K562 (cell line): Measurements from ENCODE around the gene PLCL2.

ENCODE experiments used
- BRCA1 ChIP-seq, 2 experiments: fragments of 450-650 bp in 1 of 2; sonication (generic) in 1 of 2; formaldehyde crosslinking in 1 of 2; IDR thresholded peaks; 2 replicates each; pipeline versions ENCODE4 v1.5.0 to v1.6.1; 2017 to 2020; ENCODE audit warnings: mild to moderate bottlenecking in 1 of 2, missing genetic modification reagents in 1 of 2
- EZH2 ChIP-seq: IDR thresholded peaks from 2 replicates; pipeline ENCODE4 v1.6.1; 2012; ENCODE audit warnings: low read depth, mild to moderate bottlenecking, inconsistent platforms, low read length, borderline replicate concordance
- FOXK2 ChIP-seq, 2 experiments: fragments of 450-650 bp; IDR thresholded peaks in 1 of 2; conservative IDR thresholded peaks in 1 of 2; 2 replicates each; pipeline ENCODE4 v1.6.1; 2016; ENCODE audit warnings: low read depth in 2 of 2, mild to moderate bottlenecking in 1 of 2
- MAFF ChIP-seq: IDR thresholded peaks from 2 replicates; pipeline ENCODE4 v1.6.1; 2012; ENCODE audit warnings: low read length, improper control_type of control experiment
- PHF8 ChIP-seq: fragments of 200-600 bp; sonication (generic); IDR thresholded peaks from 2 replicates; pipeline ENCODE4 v1.6.1; 2012; ENCODE audit warnings: mixed run types, mild to moderate bottlenecking, inconsistent platforms, low read length, moderate library complexity, borderline replicate concordance
- POLR2AphosphoS5 ChIP-seq: IDR thresholded peaks from 2 replicates; pipeline ENCODE4 v1.6.1; 2011; ENCODE audit warnings: mild to moderate bottlenecking, low read depth, low read length, moderate library complexity; ENCODE audit not compliant: control insufficient read depth, insufficient read depth
- SP1 ChIP-seq: sonication (generic); formaldehyde crosslinking; IDR thresholded peaks from 2 replicates; pipeline ENCODE4 v1.8.1; 2022; ENCODE audit warnings: mild to moderate bottlenecking, missing genetic modification reagents
- WHSC1 ChIP-seq: IDR thresholded peaks from one replicate; pipeline ENCODE4 v1.6.1; 2012; ENCODE audit warnings: low read length, control low read depth, inconsistent platforms
- ZNF133 ChIP-seq: fragments of 250-450 bp; sonication (Bioruptor Pico); IDR thresholded peaks from 2 replicates; pipeline ENCODE4 v1.4.0; 2020; ENCODE audit warnings: mild to moderate bottlenecking
- ZNF274 ChIP-seq: IDR thresholded peaks from 2 replicates; pipeline ENCODE4 v1.6.1; 2011; ENCODE audit warnings: low read depth, mild to moderate bottlenecking, low read length, moderate library complexity, borderline replicate concordance
- TF ChIP-seq, protein P1 (sequence below), 3 experiments: IDR thresholded peaks in 2 of 3; conservative IDR thresholded peaks in 1 of 3; 2 replicates each; pipeline ENCODE4 v1.5.1; 2011 to 2012; ENCODE audit warnings: low read length in 3 of 3, mild to moderate bottlenecking in 3 of 3, control low read depth in 2 of 3, improper control_type of control experiment in 1 of 3, inconsistent platforms in 1 of 3, low read depth in 1 of 3, mixed read lengths in 1 of 3, moderate library complexity in 1 of 3; ENCODE audit not compliant: insufficient read depth in 2 of 3
- TF ChIP-seq, protein P2 (sequence below): fragments of 250-450 bp; sonication (Bioruptor Pico); IDR thresholded peaks from 2 replicates; pipeline ENCODE4 v1.5.1; 2021; ENCODE audit warnings: mild to moderate bottlenecking
- TF ChIP-seq, protein P3 (sequence below): sonication (generic); formaldehyde crosslinking; IDR thresholded peaks from 2 replicates; pipeline ENCODE4 v1.8.1; 2023; ENCODE audit warnings: mild to moderate bottlenecking, missing genetic modification reagents, moderate library complexity

DNA sequence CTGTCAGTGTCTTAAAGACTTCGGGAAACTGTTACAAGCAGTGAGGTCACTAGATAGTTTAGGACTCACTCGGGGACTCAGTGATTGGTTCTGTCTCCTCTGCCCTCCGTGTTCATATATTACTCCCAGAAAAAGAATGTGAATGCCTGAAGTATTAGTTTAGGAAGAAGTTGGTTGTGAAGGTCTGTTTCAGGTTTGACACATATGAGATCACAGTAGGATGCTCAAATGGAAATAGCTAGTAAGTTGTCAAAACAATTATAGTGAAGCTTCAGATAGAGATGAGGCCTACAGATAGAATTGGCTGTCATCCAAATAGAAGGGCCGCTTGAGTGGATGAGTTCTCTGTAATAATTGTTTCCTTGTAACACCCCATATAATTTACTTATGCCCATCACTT, 172.6 kb downstream of the PLCL2 start:
- TF ChIP-seq POLR2AphosphoS5 (no peak), SP1 (no peak), MAFF (no peak), WHSC1 (no peak), EZH2 (no peak), ZNF133 (no peak), PHF8 (no peak), FOXK2 (conservative IDR thresholded peaks at IDR 0.05 in 1 of 2, IDR thresholded peaks at IDR 0.05 in 1 of 2; ENCODE audit: low read depth in 2 of 2) (no peak), ZNF274 (no peak), BRCA1 (IDR thresholded peaks at IDR 0.05) (no peak), BRCA1 (CRISPR knock-in tag; IDR thresholded peaks at IDR 0.05) (no peak)
- TF ChIP-seq, protein P1, sequence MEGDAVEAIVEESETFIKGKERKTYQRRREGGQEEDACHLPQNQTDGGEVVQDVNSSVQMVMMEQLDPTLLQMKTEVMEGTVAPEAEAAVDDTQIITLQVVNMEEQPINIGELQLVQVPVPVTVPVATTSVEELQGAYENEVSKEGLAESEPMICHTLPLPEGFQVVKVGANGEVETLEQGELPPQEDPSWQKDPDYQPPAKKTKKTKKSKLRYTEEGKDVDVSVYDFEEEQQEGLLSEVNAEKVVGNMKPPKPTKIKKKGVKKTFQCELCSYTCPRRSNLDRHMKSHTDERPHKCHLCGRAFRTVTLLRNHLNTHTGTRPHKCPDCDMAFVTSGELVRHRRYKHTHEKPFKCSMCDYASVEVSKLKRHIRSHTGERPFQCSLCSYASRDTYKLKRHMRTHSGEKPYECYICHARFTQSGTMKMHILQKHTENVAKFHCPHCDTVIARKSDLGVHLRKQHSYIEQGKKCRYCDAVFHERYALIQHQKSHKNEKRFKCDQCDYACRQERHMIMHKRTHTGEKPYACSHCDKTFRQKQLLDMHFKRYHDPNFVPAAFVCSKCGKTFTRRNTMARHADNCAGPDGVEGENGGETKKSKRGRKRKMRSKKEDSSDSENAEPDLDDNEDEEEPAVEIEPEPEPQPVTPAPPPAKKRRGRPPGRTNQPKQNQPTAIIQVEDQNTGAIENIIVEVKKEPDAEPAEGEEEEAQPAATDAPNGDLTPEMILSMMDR (IDR thresholded peaks at IDR 0.05 in 2 of 3, conservative IDR thresholded peaks at IDR 0.05 in 1 of 3; ENCODE audit: insufficient read depth in 2 of 3, low read depth in 1 of 3, low read length in 3 of 3), result no peak
- TF ChIP-seq, protein P2, sequence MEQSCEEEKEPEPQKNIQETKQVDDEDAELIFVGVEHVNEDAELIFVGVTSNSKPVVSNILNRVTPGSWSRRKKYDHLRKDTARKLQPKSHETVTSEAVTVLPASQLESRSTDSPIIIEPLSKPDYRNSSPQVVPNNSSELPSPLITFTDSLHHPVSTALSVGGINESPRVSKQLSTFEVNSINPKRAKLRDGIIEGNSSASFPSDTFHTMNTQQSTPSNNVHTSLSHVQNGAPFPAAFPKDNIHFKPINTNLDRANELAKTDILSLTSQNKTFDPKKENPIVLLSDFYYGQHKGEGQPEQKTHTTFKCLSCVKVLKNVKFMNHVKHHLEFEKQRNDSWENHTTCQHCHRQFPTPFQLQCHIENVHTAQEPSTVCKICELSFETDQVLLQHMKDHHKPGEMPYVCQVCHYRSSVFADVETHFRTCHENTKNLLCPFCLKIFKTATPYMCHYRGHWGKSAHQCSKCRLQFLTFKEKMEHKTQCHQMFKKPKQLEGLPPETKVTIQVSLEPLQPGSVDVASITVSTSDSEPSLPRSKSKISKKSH (CRISPR knock-in tag), result no peak
- TF ChIP-seq, protein P3, sequence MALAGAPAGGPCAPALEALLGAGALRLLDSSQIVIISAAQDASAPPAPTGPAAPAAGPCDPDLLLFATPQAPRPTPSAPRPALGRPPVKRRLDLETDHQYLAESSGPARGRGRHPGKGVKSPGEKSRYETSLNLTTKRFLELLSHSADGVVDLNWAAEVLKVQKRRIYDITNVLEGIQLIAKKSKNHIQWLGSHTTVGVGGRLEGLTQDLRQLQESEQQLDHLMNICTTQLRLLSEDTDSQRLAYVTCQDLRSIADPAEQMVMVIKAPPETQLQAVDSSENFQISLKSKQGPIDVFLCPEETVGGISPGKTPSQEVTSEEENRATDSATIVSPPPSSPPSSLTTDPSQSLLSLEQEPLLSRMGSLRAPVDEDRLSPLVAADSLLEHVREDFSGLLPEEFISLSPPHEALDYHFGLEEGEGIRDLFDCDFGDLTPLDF (CRISPR knock-in tag), result no peak
